ENCODE data around the gene XRCC1. TPM values are rescaled to one million over a fixed set of nuclear protein-coding genes. Genes with fewer than 3 reads are reported as not detected.

The XRCC1 gene
- total and polyA plus RNA-seq, 2 donors from 2014 or later: 19.3 to 24.5 TPM

DNA sequence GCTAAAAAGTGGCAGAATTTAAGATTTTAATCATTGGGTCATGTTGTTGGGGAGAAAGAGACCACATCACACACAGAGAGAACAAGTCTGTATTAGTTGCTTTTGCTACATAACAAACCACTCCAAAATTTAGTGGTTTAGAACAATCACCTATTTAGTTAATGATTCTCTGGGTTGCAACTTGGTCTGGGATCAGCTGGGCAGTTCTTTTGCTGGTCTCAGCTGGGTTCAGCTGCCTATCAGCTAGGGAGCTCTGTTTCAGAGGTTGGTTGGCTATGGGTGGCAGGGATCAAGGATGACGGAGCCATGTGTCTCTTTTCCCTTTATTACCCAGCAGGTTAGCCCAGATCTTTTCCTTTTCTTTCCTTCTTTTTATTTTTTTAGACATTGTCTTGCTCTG lies 9.2 kb upstream of the XRCC1 start:
- H3K27me3 ChIP-seq (ENCODE audit: control insufficient read depth, insufficient read depth, low read length): no peaks in the 10 kb centered on the region
- H3K27ac ChIP-seq (ENCODE audit: low read depth in 2 of 2, low read length in 2 of 2): peak overlapping the region; percentile 84 to 89
- no peak for FAIRE-seq
- TF ChIP-seq, protein P1, sequence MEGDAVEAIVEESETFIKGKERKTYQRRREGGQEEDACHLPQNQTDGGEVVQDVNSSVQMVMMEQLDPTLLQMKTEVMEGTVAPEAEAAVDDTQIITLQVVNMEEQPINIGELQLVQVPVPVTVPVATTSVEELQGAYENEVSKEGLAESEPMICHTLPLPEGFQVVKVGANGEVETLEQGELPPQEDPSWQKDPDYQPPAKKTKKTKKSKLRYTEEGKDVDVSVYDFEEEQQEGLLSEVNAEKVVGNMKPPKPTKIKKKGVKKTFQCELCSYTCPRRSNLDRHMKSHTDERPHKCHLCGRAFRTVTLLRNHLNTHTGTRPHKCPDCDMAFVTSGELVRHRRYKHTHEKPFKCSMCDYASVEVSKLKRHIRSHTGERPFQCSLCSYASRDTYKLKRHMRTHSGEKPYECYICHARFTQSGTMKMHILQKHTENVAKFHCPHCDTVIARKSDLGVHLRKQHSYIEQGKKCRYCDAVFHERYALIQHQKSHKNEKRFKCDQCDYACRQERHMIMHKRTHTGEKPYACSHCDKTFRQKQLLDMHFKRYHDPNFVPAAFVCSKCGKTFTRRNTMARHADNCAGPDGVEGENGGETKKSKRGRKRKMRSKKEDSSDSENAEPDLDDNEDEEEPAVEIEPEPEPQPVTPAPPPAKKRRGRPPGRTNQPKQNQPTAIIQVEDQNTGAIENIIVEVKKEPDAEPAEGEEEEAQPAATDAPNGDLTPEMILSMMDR (IDR thresholded peaks at IDR 0.05; ENCODE audit: borderline replicate concordance, extremely low read depth, insufficient read depth): no peak
- no peaks in the 10 kb centered on the region for H3K9me3 ChIP-seq (ENCODE audit: control insufficient read depth in 2 of 3, insufficient read depth in 1 of 3, low read length in 3 of 3)
- peak overlapping the region in 1 of 3 donors; percentile 11 for H3K4me3 ChIP-seq (ENCODE audit: low read length in 3 of 3)
- intact Hi-C loops (cut with DNase I): no loop called here
- H3K9ac ChIP-seq (ENCODE audit: low read length in 3 of 3): peak overlapping the region in 1 of 3 donors; percentile 35
- H3K36me3 ChIP-seq (ENCODE audit: control insufficient read depth in 2 of 3, insufficient read depth in 3 of 3, low read length in 3 of 3): peaks cover 0 to 6% (median 5%) of the 10 kb centered on the region in 3 donors
- H3K4me1 ChIP-seq (ENCODE audit: control insufficient read depth in 2 of 3, insufficient read depth in 2 of 3, low read depth in 1 of 3, low read length in 3 of 3): peaks cover 0 to 29% (median 17%) of the 10 kb centered on the region in 3 donors
- peak in 2 of 5 donors; percentile 31 to 42 for DNase-seq

DNA sequence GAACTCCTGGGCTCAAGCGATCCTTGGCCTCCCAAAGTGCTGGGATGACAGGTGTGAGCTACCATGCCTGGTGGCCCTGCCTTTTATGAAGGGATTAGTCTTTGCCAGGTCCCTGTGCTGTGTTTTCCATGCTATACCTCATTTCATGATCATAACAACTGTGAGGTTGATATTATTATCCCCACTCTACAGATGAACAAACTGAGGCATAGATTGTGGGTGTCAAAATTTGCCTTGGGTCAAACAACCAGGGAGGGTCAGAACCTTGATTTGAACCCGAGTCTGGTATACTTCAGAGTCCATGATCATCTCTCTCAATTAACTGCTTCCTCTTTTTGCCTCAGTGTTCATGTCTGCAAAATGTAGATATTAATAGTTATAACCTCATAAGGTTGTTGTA lies 7.2 kb upstream of the XRCC1 start:
- DNase-seq (no peak), FAIRE-seq (no peak)
- Histone ChIP-seq H3K4me3 (ENCODE audit: low read length in 3 of 3) (no peak overlapping the region), H3K9ac (ENCODE audit: low read length in 3 of 3) (no peak overlapping the region), H3K36me3 (ENCODE audit: control insufficient read depth in 2 of 3, insufficient read depth in 3 of 3, low read length in 3 of 3) (no peaks in the 10 kb centered on the region), H3K9me3 (ENCODE audit: control insufficient read depth in 2 of 3, insufficient read depth in 1 of 3, low read length in 3 of 3) (no peaks in the 10 kb centered on the region), H3K27ac (ENCODE audit: low read depth in 2 of 2, low read length in 2 of 2) (peak overlapping the region in 1 of 2 donors; percentile 9), H3K4me1 (ENCODE audit: control insufficient read depth in 2 of 3, insufficient read depth in 2 of 3, low read depth in 1 of 3, low read length in 3 of 3) (peaks cover 0 to 29% (median 17%) of the 10 kb centered on the region in 3 donors), H3K27me3 (ENCODE audit: control insufficient read depth, insufficient read depth, low read length) (no peaks in the 10 kb centered on the region)
- TF ChIP-seq, protein P1 (IDR thresholded peaks at IDR 0.05; ENCODE audit: borderline replicate concordance, extremely low read depth, insufficient read depth): no peak
- intact Hi-C loops (cut with DNase I): no loop called here

DNA sequence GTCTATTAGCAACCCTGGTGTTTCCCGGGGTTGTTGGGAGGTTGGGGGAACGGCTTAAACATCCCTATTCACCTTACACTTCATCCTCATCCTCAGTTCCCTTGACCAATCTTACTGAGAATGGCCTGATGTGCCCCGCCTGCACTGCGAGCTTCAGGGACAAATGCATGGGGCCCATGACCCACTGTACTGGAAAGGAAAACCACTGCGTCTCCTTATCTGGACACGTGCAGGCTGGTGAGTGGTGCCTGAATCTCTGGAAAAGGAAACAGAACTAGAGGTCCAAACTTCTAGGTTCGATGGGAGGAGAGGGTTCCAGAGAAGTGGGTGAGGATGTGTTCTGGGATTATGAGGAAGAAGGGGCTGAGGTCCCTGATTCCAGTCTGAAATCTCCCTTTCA lies 6.1 kb upstream of the XRCC1 start:
- Histone ChIP-seq H3K36me3 (ENCODE audit: control insufficient read depth in 2 of 3, insufficient read depth in 3 of 3, low read length in 3 of 3) (no peaks in the 10 kb centered on the region), H3K9ac (ENCODE audit: low read length in 3 of 3) (peak overlapping the region in 1 of 3 donors; percentile 51), H3K27ac (ENCODE audit: low read depth in 2 of 2, low read length in 2 of 2) (peak overlapping the region in 1 of 2 donors; percentile 41), H3K4me3 (ENCODE audit: low read length in 3 of 3) (peak overlapping the region in 2 of 3 donors; percentile 56 to 71), H3K9me3 (ENCODE audit: control insufficient read depth in 2 of 3, insufficient read depth in 1 of 3, low read length in 3 of 3) (no peaks in the 10 kb centered on the region), H3K4me1 (ENCODE audit: control insufficient read depth in 2 of 3, insufficient read depth in 2 of 3, low read depth in 1 of 3, low read length in 3 of 3) (peaks cover 0 to 29% (median 17%) of the 10 kb centered on the region in 3 donors), H3K27me3 (ENCODE audit: control insufficient read depth, insufficient read depth, low read length) (no peaks in the 10 kb centered on the region)
- intact Hi-C loops (cut with DNase I): no loop called here
- DNase-seq (peak in 1 of 5 donors; percentile 42), FAIRE-seq (no peak)
- TF ChIP-seq, protein P1 (IDR thresholded peaks at IDR 0.05; ENCODE audit: borderline replicate concordance, extremely low read depth, insufficient read depth): no peak

DNA sequence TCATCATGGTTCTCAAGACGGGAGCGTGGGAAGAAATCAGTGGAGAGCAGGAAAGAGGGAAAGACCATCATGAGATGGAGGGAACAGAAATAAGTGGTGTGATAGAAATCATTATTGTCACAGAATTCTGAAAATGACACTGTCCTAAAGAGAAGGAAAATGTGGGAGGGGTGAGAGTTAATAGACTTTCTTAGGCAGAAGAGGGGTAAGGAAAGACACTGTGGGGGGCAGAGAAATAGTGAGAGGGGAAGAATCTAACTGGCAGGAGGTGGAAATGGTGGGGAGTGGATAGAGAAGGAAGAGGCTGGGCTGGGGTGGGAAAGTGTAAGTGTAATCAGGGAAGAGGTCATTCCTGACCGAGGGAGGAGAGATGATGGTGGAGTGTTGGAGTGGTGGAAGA lies 3.5 kb upstream of the XRCC1 start:
- Histone ChIP-seq H3K9ac (ENCODE audit: low read length in 3 of 3) (no peak overlapping the region), H3K36me3 (ENCODE audit: control insufficient read depth in 2 of 3, insufficient read depth in 3 of 3, low read length in 3 of 3) (no peaks in the 10 kb centered on the region), H3K27ac (ENCODE audit: low read depth in 2 of 2, low read length in 2 of 2) (no peak overlapping the region), H3K9me3 (ENCODE audit: control insufficient read depth in 2 of 3, insufficient read depth in 1 of 3, low read length in 3 of 3) (no peaks in the 10 kb centered on the region), H3K27me3 (ENCODE audit: control insufficient read depth, insufficient read depth, low read length) (no peaks in the 10 kb centered on the region), H3K4me1 (ENCODE audit: control insufficient read depth in 2 of 3, insufficient read depth in 2 of 3, low read depth in 1 of 3, low read length in 3 of 3) (peaks cover 0 to 29% (median 18%) of the 10 kb centered on the region in 3 donors), H3K4me3 (ENCODE audit: low read length in 3 of 3) (no peak overlapping the region)
- no peak for FAIRE-seq
- intact Hi-C loops (cut with DNase I): no loop called here
- no peak for DNase-seq
- TF ChIP-seq, protein P1 (IDR thresholded peaks at IDR 0.05; ENCODE audit: borderline replicate concordance, extremely low read depth, insufficient read depth): no peak

Data from kidney (tissue), 14 donors.